HepG2 (cell line): ENCODE results near the gene S100A6. TPM values are rescaled to one million over a fixed set of nuclear protein-coding genes. Genes with fewer than 3 reads are reported as not detected.

Experiments used
- ATAC-seq: fragments of 200-7000 bp; cut with Tn5 transposase; 3 replicates; pipeline ENCODE4 v1.9.1; 2020; ENCODE audit warnings: mild to moderate bottlenecking, moderate library complexity
- BruUV-seq: library from RNA; stranded (reverse); fragments of 400-500 nt; replicated peaks from 2 replicates; lab custom pipeline; 2021; lab: Mats Ljungman, UMichigan
- CTCF ChIA-PET: fragments of 300-600 bp; formaldehyde crosslinking; extraction: SDS; loops from one replicate; lab custom pipeline; 2021; ENCODE audit warnings: low total read pairs, inconsistent platforms, low intra/inter-chr PET ratio; lab: Yijun Ruan, JAX
- POLR2A ChIA-PET: fragments of 350-600 bp; sonication (Branson Sonifier 250); formaldehyde crosslinking; loops from one replicate; lab custom pipeline; 2020; ENCODE audit warnings: antibody characterized with exemption, inconsistent platforms; lab: Yijun Ruan, JAX
- DNase-seq: peaks from one replicate; pipeline ENCODE4 v3.0.0-alpha.2; 2015; ENCODE audit warnings: low spot score
- FAIRE-seq: peaks from 3 replicates; lab custom pipeline; 2011; peaks lifted over from hg19 to GRCh38; lab: Jason Lieb, UNC
- H2AFZ ChIP-seq: one replicate; pipeline ENCODE4 v1.6.1; 2011; ENCODE audit warnings: low read length, inconsistent platforms
- H3K27ac ChIP-seq: fragments of 300-600 bp; 3 replicates; pipeline ENCODE4 v1.8.0; 2011; ENCODE audit warnings: mixed run types, mild to moderate bottlenecking, mixed read lengths, low read length, inconsistent platforms; ENCODE audit not compliant: insufficient read depth; ENCODE audit errors: extremely low read length
- H3K27me3 ChIP-seq, 2 experiments: fragments of 200-600 bp in 1 of 2; 2 replicates in 1 of 2; 3 replicates in 1 of 2; pipeline versions ENCODE4 v1.6.0 to v1.8.0; 2011; ENCODE audit warnings: low read length in 2 of 2, mild to moderate bottlenecking in 2 of 2, moderate library complexity in 2 of 2, inconsistent platforms in 1 of 2; ENCODE audit not compliant: insufficient read depth in 2 of 2, control insufficient read depth in 1 of 2
- H3K36me3 ChIP-seq, 2 experiments: fragments of 200-600 bp in 1 of 2; replicated peaks in 1 of 2; 2 replicates in 1 of 2; 3 replicates in 1 of 2; pipeline versions ENCODE4 v1.5.1 to v1.8.0; 2011; ENCODE audit warnings: low read length in 2 of 2, inconsistent platforms in 1 of 2; ENCODE audit not compliant: insufficient read depth in 2 of 2, control insufficient read depth in 1 of 2
- H3K4me1 ChIP-seq: 2 replicates; pipeline ENCODE4 v1.5.1; 2012; ENCODE audit warnings: low read length, inconsistent platforms; ENCODE audit not compliant: insufficient read depth
- H3K4me2 ChIP-seq: 2 replicates; pipeline ENCODE4 v1.6.0; 2011; ENCODE audit warnings: low read depth, low read length, inconsistent platforms
- H3K4me3 ChIP-seq, 3 experiments: fragments of 200-600 bp in 1 of 3; sonication (generic), shearing (Covaris generic) in 1 of 3; replicated peaks in 1 of 3; 2 replicates each; pipeline ENCODE4 v1.5.1; 2011 to 2016; ENCODE audit warnings: low read length in 3 of 3, inconsistent platforms in 2 of 3, low read depth in 2 of 3, mild to moderate bottlenecking in 2 of 3, control low read depth in 1 of 3, mixed read lengths in 1 of 3; ENCODE audit not compliant: insufficient read depth in 1 of 3
- H3K79me2 ChIP-seq: one replicate; pipeline ENCODE4 v1.6.1; 2011; ENCODE audit warnings: low read length, inconsistent platforms; ENCODE audit not compliant: insufficient read depth
- H3K9ac ChIP-seq: 2 replicates; pipeline ENCODE4 v1.6.0; 2011; ENCODE audit warnings: mild to moderate bottlenecking, low read depth, low read length, inconsistent platforms; ENCODE audit not compliant: insufficient read depth
- H3K9me3 ChIP-seq: 2 replicates; pipeline ENCODE4 v1.5.1; 2012; ENCODE audit warnings: mild to moderate bottlenecking, low read length
- H4K20me1 ChIP-seq: 2 replicates; pipeline ENCODE4 v1.6.0; 2011; ENCODE audit warnings: inconsistent platforms, mild to moderate bottlenecking, low read length, moderate library complexity; ENCODE audit not compliant: insufficient read depth
- ESRRA ChIP-seq: sonication (generic); formaldehyde crosslinking; IDR thresholded peaks from 2 replicates; pipeline ENCODE4 v1.5.1; 2020; ENCODE audit warnings: mild to moderate bottlenecking, low read depth, missing genetic modification reagents
- FOXA1 ChIP-seq, 2 experiments: fragments of 450-650 bp in 1 of 2; sonication (generic) in 1 of 2; formaldehyde crosslinking in 1 of 2; IDR thresholded peaks; 2 replicates each; pipeline versions ENCODE4 v1.4.0 to v1.6.1; 2016 to 2020; ENCODE audit warnings: missing genetic modification reagents in 1 of 2
- MAF1 ChIP-seq: sonication (generic); formaldehyde crosslinking; IDR thresholded peaks from 2 replicates; pipeline ENCODE4 v1.5.0; 2020; ENCODE audit warnings: missing genetic modification reagents, borderline replicate concordance
- MBNL3 ChIP-seq: fragments of 250-450 bp; sonication (Bioruptor Pico); conservative IDR thresholded peaks from 2 replicates; pipeline ENCODE4 v1.8.0; 2022; ENCODE audit warnings: mild to moderate bottlenecking, inconsistent platforms
- NFYB ChIP-seq: sonication (generic); formaldehyde crosslinking; IDR thresholded peaks from 2 replicates; pipeline ENCODE4 v1.4.0; 2020; ENCODE audit warnings: missing genetic modification reagents
- SAFB2 ChIP-seq: sonication (generic); formaldehyde crosslinking; IDR thresholded peaks from 2 replicates; pipeline ENCODE4 v1.5.1; 2020; ENCODE audit warnings: missing genetic modification reagents, low read depth, mild to moderate bottlenecking, borderline replicate concordance
- ZNF101 ChIP-seq: sonication (generic); formaldehyde crosslinking; IDR thresholded peaks from 2 replicates; pipeline ENCODE4 v1.4.0; 2020; ENCODE audit warnings: mild to moderate bottlenecking, low read depth, missing genetic modification reagents, borderline replicate concordance
- ZNF326 ChIP-seq: sonication (generic); formaldehyde crosslinking; IDR thresholded peaks from 2 replicates; pipeline ENCODE4 v1.4.0; 2020; ENCODE audit warnings: missing genetic modification reagents, borderline replicate concordance
- WGBS: methylation state at CpG from one replicate; pipeline ENCODE4 v1.1.6; 2017; ENCODE audit warnings: low lambda C conversion rate; 5-methylcytosine and 5-hydroxymethylcytosine counted together
- in situ Hi-C: cut with HindIII; loops from 2 replicates; pipeline ENCODE4 v1.10.0; 2017; ENCODE audit warnings: low pct_unique_long_range_greater_than_20kb; ENCODE audit not compliant: extremely low pct_ligation_motif_present
- intact Hi-C: fragments of 100-400 bp; cut with micrococcal nuclease; formaldehyde crosslinking; loops from one replicate; pipeline ENCODE4 v1.10.0; 2022; ENCODE audit not compliant: unreplicated experiment
- polyA plus RNA-seq, 8 experiments: library from polyadenylated mRNA; depleted of rRNA in 3 of 8; stranded (reverse) in 7 of 8; unstranded in 1 of 8; fragments of >200 nt; fragmentation: Illumina TruSeq in 4 of 8; extraction: Trizol in 4 of 8; gene quantifications; 2 replicates each; pipeline versions ENCODE4 v1.2.1 to v1.2.3, GENCODE V29; 2011 to 2016; ENCODE audit warnings: low read depth in 4 of 8, missing spikeins in 1 of 8, mixed read lengths in 1 of 8; ENCODE audit not compliant: insufficient read depth in 1 of 8
- total RNA-seq, 5 experiments: library from RNA; depleted of rRNA; stranded (reverse); fragments of >200 nt; fragmentation: Illumina TruSeq; extraction: Trizol; gene quantifications; 2 replicates each; pipeline ENCODE4 v1.2.3, GENCODE V29; 2016; ENCODE audit warnings: low read depth in 1 of 5

S100A6 gene
- total and polyA plus RNA-seq, 2 of the 13 experiments (the other 11 are each of a cell fraction or from before 2014, with no cell fraction given) = 72.9 to 85.0 TPM

GRCh38 chr1:153546371-153546770 lies 10.6 kb upstream of the S100A6 start:
- Histone ChIP-seq H3K27ac (no peak overlapping the region), H3K9me3 (no peaks in the 10 kb centered on the region), H3K79me2 (no peaks in the 10 kb centered on the region), H3K4me2 (no peak overlapping the region), H3K4me1 (peaks cover 99% of the 10 kb centered on the region), H3K4me3 (no peak overlapping the region), H3K36me3 (no peaks in the 10 kb centered on the region), H2AFZ (no peak overlapping the region), H3K9ac (no peak overlapping the region), H3K27me3 (peaks cover 1 to 8% of the 10 kb centered on the region in 2 experiments; a peak in 3 of 5 replicates), H4K20me1 (no peaks in the 10 kb centered on the region)
- BruUV-seq = no TSS peak
- ChIA-PET POLR2A (no interaction called here), CTCF (no interaction called here)
- DNase-seq = no peak
- WGBS = 91% methylated on average over 8 of the region's 8 CpGs
- FAIRE-seq = no peak
- TF ChIP-seq FOXA1 (IDR thresholded peaks at IDR 0.05) (no peak), FOXA1 (CRISPR knock-in tag; IDR thresholded peaks at IDR 0.05) (no peak), ESRRA (CRISPR knock-in tag) (no peak), ZNF101 (no peak), ZNF326 (CRISPR knock-in tag) (no peak), SAFB2 (CRISPR knock-in tag) (no peak), MAF1 (CRISPR knock-in tag) (no peak), MBNL3 (CRISPR knock-in tag) (no peak), NFYB (CRISPR knock-in tag) (no peak)
- in situ Hi-C loops (no loop called here), intact Hi-C loops (no loop called here)
- no peak for ATAC-seq
